ENCODE measurements around the gene CTXN1. TPM values are rescaled to one million over a fixed set of nuclear protein-coding genes. Genes with fewer than 3 reads are reported as not detected.

The CTXN1 gene
- total RNA-seq, 2 donors from 2014 or later: 60.1 to 87.2 TPM

DNA sequence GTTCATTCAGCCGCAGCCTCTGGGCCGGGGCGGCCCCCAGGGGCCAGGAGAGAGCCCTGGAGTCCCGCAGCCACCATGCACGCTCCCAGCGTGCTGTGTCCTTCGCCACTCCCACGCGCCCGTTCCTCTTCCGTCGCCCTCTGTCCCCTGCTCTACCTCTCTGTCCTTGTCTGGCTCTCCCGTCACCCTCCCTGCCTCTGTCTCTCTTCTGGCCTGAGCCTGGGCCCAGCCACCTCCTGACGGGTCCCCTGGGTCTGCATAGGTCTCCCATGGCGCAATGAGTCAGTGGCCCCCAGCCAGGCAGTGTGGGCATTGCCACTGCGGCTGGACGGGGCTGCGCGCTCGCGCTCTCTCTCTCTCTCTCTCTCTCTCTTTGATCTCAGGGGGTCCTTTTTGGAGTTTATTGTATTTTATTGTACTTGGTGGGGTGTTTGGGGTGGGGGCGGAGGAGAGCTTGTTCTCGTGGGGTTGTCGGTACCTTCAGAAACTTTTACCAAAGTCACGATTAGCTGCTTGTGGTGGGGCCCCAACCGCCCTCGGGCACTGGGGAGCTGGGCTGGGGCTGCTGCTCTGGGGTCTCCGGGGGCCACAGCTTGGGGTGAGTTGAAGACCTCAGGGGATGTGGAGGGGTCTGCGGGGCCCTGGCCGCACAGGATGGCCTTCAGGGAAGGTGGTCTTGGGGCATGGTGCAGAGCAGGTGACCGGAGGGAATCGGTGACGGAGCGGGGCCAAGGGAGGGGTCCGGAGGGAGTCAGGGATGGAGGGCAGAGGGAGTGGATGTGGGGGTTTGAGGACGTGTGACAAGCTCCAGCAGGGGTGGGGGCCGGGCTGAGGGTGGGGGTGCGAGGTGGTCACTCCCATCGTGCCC is 13.0 kb downstream of the CTXN1 start:
- Histone ChIP-seq H3K4me3 (ENCODE audit: low read length) (no peak overlapping the region), H3K27me3 (ENCODE audit: control insufficient read depth, insufficient read depth, low read length, poor library complexity, severe bottlenecking) (peaks cover 31% of the 10 kb centered on the region), H3K9ac (ENCODE audit: extremely low read depth, low read length, poor library complexity, severe bottlenecking) (no peak overlapping the region), H3K4me1 (ENCODE audit: control insufficient read depth, insufficient read depth, low read length) (no peaks in the 10 kb centered on the region), H3K27ac (ENCODE audit: low read depth, low read length) (no peak overlapping the region), H3K9me3 (ENCODE audit: control insufficient read depth, low read length) (no peaks in the 10 kb centered on the region), H3K36me3 (ENCODE audit: control insufficient read depth, insufficient read depth, low read length) (peaks cover 15% of the 10 kb centered on the region)
- 95 to 96% methylated on average over 8 to 36 of the region's 39 CpGs for WGBS, 2 experiments (ENCODE audit: insufficient coverage in 1 of 2, insufficient read length in 1 of 2)
- Mint-ChIP-seq H3K27ac (no peak overlapping the region), H3K27me3 (ENCODE audit: insufficient read depth) (peaks cover 35% of the 10 kb centered on the region), H3K9me3 (no peaks in the 10 kb centered on the region), H3K36me3 (ENCODE audit: low read depth) (peaks cover 17% of the 10 kb centered on the region), H3K4me3 (no peak overlapping the region), H3K4me1 (peaks cover under 1% of the 10 kb centered on the region)
- no peak for DNase-seq
- TF ChIP-seq, protein P1, sequence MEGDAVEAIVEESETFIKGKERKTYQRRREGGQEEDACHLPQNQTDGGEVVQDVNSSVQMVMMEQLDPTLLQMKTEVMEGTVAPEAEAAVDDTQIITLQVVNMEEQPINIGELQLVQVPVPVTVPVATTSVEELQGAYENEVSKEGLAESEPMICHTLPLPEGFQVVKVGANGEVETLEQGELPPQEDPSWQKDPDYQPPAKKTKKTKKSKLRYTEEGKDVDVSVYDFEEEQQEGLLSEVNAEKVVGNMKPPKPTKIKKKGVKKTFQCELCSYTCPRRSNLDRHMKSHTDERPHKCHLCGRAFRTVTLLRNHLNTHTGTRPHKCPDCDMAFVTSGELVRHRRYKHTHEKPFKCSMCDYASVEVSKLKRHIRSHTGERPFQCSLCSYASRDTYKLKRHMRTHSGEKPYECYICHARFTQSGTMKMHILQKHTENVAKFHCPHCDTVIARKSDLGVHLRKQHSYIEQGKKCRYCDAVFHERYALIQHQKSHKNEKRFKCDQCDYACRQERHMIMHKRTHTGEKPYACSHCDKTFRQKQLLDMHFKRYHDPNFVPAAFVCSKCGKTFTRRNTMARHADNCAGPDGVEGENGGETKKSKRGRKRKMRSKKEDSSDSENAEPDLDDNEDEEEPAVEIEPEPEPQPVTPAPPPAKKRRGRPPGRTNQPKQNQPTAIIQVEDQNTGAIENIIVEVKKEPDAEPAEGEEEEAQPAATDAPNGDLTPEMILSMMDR (conservative IDR thresholded peaks at IDR 0.05): no peak

DNA sequence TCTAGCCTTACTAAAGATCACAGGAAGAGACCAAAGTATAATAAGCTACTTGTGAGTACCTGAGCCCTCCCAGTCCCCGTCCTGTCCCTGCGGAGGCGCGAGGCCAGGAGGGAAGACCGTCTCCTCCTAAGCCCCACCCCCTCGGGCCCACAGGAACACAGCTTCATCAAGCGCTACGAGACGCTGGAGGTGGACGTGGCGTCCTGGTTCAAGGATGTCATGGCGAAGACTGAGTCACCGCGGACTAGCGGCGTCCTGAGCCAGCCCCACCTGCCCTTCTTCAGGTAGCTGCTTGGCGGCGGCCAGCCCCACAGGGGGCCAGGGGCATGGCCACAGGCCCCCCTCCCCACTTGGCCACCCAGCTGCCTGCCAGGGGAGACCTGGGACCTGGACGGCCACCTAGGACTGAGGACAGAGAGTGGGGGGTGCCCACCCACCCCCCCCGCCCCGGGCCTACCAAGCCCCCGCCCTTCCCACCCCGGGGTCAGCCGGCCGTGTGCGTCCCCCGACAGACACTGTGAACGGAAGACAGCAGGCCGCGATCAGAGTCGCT is 13.7 kb downstream of the CTXN1 start:
- no peak overlapping the region for H3K9ac ChIP-seq (ENCODE audit: extremely low read depth, low read length, poor library complexity, severe bottlenecking)
- no peak overlapping the region for H3K4me3 ChIP-seq (ENCODE audit: low read length)
- TF ChIP-seq, protein P1 (conservative IDR thresholded peaks at IDR 0.05): no peak
- no peak overlapping the region for H3K27ac ChIP-seq (ENCODE audit: low read depth, low read length)
- Mint-ChIP-seq H3K4me3 (no peak overlapping the region), H3K36me3 (ENCODE audit: low read depth) (peaks cover 17% of the 10 kb centered on the region), H3K4me1 (no peaks in the 10 kb centered on the region), H3K27ac (no peak overlapping the region), H3K9me3 (no peaks in the 10 kb centered on the region), H3K27me3 (ENCODE audit: insufficient read depth) (peaks cover 30% of the 10 kb centered on the region)
- no peaks in the 10 kb centered on the region for H3K9me3 ChIP-seq (ENCODE audit: control insufficient read depth, low read length)
- no peak for DNase-seq
- H3K27me3 ChIP-seq (ENCODE audit: control insufficient read depth, insufficient read depth, low read length, poor library complexity, severe bottlenecking): peaks cover 26% of the 10 kb centered on the region
- H3K4me1 ChIP-seq (ENCODE audit: control insufficient read depth, insufficient read depth, low read length): no peaks in the 10 kb centered on the region
- peaks cover 19% of the 10 kb centered on the region for H3K36me3 ChIP-seq (ENCODE audit: control insufficient read depth, insufficient read depth, low read length)
- WGBS, 2 experiments (ENCODE audit: insufficient coverage in 1 of 2, insufficient read length in 1 of 2): 94 to 96% methylated on average over 23 to 31 of the region's 31 CpGs

DNA sequence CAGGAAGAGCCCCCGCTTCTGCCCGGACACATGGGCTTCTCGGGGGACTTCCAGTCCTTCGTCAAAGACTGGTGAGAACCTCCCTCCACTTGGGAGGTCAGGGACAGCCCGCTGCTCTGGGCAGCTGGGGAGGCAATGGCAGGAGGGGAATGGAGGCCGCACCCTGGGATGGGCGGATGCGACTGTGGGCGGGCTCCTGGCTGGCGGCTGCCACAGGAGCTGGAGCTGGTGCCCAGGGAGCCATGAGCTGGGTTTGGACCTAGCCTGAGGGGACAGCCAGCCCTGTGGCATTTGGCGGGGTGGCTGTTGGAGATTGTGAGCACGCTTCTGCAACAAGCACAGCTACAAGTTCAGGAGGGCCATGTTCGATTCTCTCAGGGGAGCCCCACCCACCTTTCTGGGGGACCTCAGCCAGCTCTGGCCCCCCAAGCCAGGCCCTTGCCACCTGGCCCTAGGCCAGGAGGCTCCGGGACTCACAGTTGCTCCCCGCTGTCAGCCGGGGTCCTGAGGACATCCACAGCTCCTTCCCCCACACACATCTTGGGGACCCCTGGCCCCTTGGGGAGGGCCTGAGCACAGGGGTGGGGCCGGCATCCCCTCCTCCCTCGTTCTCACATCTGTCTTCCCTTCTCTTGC is 14.3 kb downstream of the CTXN1 start:
- Mint-ChIP-seq H3K4me3 (no peak overlapping the region), H3K4me1 (no peaks in the 10 kb centered on the region), H3K36me3 (ENCODE audit: low read depth) (peaks cover 17% of the 10 kb centered on the region), H3K9me3 (no peaks in the 10 kb centered on the region), H3K27ac (no peak overlapping the region), H3K27me3 (ENCODE audit: insufficient read depth) (peaks cover 24% of the 10 kb centered on the region)
- H3K9me3 ChIP-seq (ENCODE audit: control insufficient read depth, low read length): no peaks in the 10 kb centered on the region
- no peak for DNase-seq
- WGBS, 2 experiments (ENCODE audit: insufficient coverage in 1 of 2, insufficient read length in 1 of 2): 97% methylated on average over 13 to 18 of the region's 18 CpGs
- H3K27me3 ChIP-seq (ENCODE audit: control insufficient read depth, insufficient read depth, low read length, poor library complexity, severe bottlenecking): peaks cover 20% of the 10 kb centered on the region
- H3K4me3 ChIP-seq (ENCODE audit: low read length): no peak overlapping the region
- no peak overlapping the region for H3K27ac ChIP-seq (ENCODE audit: low read depth, low read length)
- no peaks in the 10 kb centered on the region for H3K4me1 ChIP-seq (ENCODE audit: control insufficient read depth, insufficient read depth, low read length)
- no peak overlapping the region for H3K9ac ChIP-seq (ENCODE audit: extremely low read depth, low read length, poor library complexity, severe bottlenecking)
- TF ChIP-seq, protein P1 (conservative IDR thresholded peaks at IDR 0.05): no peak
- peaks cover 22% of the 10 kb centered on the region for H3K36me3 ChIP-seq (ENCODE audit: control insufficient read depth, insufficient read depth, low read length)

Data from endodermal cell (in vitro differentiated cells).